GM19025 (cell line): ENCODE data around the gene PLVAP.
"Not testable (repeated sequence)": the region's sequence is repeated elsewhere in the genome, so short reads cannot be mapped to it uniquely, and the experiment has no call there.

Experiments
- ATAC-seq: cut with Tn5 transposase; IDR thresholded peaks from one replicate; pipeline ENCODE4 v1.9.1; 2021; ENCODE audit warnings: mild to moderate bottlenecking, low read depth, moderate library complexity; ENCODE audit not compliant: unreplicated experiment

PLVAP gene

DNA sequence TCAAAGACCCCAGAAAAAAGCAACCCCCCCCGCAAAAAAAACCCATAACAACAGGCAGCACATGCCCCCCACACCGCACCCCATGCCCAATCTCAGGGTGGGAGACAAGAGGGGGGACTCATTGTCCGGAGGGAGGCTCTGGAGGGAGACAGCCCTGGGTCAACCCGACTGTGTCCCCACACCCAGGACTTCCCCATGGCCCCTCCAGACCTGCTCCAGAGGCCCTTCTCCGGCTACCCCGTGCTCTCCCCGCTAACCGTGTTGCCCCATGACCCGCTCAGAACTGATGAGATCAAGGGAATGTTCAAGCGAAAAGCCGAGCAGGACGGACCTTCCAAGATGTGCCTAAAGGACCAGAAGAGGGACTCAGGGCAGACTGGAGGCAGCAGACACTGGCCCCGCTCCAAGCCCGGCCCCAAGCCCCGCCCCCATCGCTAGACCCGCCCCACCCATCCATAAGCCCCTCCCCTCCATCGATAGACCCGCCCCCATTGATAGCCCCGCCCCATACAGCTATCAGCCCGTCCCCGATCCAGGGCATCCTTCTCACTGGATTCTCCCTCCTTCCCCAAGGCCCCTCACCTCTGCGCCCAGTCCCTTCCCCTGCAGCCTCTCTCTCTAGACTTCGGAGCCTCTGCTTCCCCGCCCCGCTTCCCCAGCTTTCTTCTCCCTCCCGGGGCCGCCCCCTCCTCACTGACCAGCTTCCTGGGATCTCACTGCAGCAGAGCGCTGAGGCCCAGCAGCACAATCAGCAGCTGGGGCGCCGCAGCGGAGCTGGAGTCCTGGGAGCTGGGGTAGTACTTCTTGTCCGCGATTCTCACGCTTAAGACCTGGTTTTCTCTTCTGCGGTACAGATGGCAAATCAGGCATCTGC lies 26.1 kb upstream of the PLVAP start:
- ATAC-seq, result no peak

- no peak for ATAC-seq
These were observed 24.5 kb upstream of the PLVAP start for GRCh38 chr19:17401628-17402027.

DNA sequence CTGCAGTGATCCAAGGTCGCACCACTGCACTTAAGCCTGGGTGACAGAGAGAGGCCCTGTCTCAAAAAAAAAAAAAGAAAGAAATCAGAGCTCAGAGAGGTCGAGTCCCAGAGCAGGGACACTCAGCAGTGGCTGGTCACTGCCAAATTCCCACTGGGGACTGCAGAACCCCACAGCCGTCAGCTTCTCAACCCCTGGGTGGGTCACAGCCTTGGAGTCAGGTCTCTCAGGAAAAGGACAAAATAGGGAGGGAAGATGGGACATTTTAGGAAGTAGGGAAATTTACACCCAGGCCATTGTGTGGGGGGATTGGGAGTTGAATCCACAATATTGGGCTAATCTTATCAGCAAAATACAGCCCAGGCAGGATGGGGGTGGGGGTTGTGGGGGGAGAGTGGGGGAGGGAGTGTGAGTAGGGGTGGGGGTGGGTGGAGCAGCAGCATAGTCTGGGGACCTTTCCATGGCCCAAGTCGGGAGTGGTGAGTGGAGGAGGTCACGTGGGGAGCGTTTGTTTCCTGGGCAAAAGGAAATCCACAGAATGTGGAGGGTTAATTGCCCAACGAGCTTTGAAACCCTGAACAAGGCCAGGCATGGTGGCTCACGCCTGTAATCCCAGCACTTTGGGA lies 21.9 kb upstream of the PLVAP start:
- no peak for ATAC-seq

GRCh38 chr19:17394891-17395415 lies 17.8 kb upstream of the PLVAP start:
- no peak for ATAC-seq

GRCh38 chr19:17393914-17394313 lies 16.8 kb upstream of the PLVAP start, which contains the start of gene CCDC194:
CCDC194 (minus strand) TSS chr19:17394196; CDS start chr19:17394158, 38 bp downstream.
- ATAC-seq, result no peak

DNA sequence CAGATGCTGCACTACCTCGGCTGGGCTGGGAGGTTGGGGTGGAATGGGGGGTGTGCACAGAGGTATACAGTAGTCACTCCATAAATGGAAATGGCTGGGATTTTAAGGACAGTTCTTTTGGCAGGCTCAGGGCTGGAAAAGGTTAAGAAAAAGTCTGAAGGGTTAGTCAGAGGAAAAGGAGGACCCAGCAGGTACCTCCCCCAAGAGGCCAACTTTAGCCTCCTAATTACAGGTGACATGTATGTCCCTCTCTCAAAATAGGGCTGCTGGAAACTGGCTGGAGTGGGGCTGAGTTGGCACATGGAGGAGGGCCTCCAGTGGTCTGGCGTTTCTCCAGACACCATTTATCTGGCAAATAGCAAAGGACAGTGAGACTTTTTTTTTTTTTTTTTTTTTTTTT lies 15.9 kb upstream of the PLVAP start:
- no peak for ATAC-seq

GRCh38 chr19:17391371-17392151 lies 14.4 kb upstream of the PLVAP start:
- no peak for ATAC-seq

GRCh38 chr19:17390665-17391370 lies 13.7 kb upstream of the PLVAP start:
- ATAC-seq, result peak; percentile 88

DNA sequence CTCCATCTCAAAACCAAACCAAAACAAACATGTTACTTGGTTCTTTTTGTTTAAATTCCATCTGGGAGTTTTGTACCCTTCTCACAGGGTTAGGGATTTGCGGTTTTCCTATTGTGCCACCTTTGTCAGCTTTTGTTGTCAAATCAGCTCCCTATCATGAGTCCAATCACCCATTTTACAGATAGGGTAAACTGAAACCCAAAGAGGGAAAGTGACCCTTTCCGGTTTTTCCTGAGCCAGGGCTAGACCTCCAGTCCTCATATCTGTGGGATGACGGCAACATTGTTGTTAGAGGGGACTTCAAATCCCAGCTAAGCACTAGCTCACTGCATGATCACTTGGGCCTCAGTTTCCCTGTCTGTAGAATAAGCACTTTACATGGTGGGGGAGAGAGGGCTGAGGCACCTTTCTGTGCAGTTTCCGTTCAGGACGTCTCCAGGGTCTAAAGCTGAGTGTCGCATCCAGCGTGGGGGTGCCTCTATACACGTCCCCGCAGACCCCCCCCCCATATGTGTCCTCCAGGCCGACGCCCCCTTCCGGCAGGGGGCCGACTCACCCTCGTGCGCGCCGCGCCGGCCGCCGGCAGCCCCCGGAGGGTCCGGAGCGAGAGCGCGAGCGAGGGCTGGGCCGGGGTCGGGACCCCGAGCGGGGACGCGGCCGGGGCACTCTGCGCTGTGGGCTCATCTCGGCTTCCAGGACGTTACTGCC lies 13.0 kb upstream of the PLVAP start:
- ATAC-seq, result no peak

- no peak for ATAC-seq
These were observed 12.1 kb upstream of the PLVAP start for GRCh38 chr19:17389288-17389687.

GRCh38 chr19:17385878-17386611 lies 8.9 kb upstream of the PLVAP start:
- ATAC-seq, result no peak

DNA sequence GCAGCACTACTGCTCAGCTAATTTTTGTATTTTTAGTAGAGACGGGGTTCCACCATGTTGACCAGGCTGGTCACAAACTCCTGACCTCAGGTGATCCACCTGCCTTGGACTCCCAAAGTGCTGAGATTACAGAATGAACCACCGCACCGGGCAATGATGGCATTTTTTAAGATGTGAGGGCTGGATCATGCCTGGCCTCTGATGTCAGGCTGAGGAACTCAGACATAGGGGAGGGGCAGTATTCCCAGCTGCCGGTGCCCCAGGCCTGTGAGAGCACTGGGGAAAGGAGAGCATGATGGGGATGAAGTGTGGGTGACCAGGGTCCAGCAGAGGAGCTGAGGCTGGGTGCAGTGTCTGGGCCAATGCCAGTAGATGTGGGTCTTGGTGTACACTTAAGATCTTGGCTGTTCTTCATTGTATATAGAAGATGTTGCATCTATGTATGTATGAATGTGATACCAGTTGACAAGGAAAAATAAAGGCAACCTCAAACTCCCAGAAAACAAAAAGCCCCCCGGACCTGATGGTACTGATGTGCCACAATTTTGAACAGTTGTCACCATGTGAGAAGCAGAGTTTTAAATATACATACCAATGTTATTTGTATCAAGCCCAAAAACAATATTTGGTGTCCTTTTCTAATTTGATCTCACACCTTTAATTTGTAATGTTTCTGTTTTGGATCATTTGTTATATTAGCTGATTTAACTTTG lies 3.4 kb upstream of the PLVAP start:
- ATAC-seq, result no peak

DNA sequence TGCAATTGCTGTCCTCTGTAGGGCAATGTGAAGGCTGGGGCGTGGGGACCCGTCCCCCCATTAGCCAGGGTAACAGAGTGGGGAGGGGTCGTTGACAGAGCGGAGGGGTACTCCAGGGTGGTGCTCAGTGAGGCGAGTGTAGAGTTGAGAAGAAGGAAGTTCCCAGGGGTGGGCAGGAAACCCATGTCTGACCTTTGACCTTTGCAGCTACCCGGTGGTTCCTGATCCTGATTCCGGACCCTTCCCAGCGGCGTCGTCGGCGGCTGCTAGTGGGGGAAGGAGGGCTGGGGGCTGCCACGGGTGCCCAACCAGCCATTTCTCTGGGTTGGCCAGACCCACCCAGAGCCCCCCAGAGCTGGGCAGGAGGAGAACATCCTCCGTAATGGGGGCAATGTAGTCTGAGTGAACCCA lies 2.1 kb upstream of the PLVAP start:
- ATAC-seq, result no peak

DNA sequence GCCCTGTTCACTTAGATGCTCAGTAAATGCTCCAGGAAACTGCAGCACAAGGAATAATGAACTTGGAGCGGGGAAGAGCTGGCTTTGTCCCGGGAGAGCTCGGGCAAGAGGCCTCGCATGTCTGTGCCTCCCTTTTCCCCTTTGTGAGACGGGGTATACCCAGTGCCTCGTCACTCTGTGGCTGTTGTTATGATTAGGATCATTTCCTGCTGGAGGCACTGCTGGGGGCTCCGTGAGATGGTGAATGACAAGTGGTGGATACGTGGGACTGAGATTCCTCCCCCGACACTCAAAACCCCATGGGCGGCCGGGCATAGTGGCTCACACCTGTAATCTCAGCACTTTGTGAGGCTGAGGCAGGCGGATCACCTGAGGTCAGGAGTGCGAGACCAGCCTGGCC lies 1.1 kb upstream of the PLVAP start:
- ATAC-seq, result no peak

- peak; percentile 79 for ATAC-seq
These were observed 7.0 kb downstream of the PLVAP start for GRCh38 chr19:17370026-17370587.

DNA sequence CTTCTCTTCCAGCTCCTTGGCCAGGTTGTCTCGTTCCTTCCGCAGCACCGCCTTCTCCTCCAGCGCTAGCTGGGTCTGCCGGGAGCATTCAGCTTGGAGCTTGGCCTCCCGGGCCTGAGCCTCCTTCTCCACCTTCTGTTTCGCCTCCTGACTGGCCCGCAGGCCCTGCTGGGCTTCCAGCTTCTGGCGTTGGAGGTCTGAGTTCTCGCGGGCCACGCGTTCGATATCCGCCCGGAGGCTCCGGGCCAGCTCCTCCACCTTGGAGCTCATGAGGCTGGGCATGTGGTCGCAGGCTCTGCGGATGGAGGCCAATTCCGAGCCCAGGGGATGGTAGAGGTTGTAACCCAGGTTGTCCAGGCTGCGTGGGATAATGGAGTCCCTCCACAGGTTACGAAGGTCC lies 11.8 kb downstream of the PLVAP start:
- ATAC-seq, result no peak

DNA sequence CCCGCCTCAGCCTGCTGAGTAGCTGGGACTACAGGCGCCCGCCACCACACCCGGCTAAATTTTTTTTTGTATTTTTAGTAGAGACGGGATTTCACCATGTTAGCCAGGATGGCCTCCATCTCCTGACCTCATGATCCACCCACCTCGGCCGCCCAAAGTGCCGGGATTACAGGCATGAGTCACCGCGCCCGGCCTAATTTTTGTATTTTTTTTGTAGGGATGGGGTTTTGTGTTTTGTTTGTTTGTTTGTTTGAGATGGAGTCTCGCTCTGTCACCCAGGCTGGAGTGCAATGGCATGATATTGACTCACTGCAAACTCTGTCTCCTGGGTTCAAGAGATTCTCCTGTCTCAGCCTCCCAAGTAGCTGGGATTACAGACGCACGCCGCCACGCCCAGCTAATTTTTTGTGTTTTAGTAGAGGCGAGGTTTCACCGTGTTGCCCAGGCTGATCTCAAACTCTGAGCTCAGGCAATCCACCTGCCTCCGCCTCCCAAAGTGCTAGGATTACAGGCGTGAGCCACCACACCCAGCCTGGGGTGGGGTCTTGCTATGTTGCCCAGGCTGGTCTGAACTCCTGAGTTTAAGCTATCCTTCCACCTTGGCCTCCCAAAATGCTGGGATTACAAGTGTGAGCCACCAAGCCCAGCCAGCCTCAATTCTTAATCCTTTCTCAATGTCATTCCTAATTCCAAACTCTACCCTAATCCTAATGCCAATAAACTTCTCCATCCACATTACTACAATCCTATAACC lies 13.1 kb downstream of the PLVAP start:
- not testable (repeated sequence) for ATAC-seq
